ENCODE data around the gene GUSB. TPM values are rescaled to one million over a fixed set of nuclear protein-coding genes. Genes with fewer than 3 reads are reported as not detected.

The GUSB gene
- total and polyA plus RNA-seq, 2 experiments from 2014 or later = 33.6 to 47.0 TPM

GRCh38 chr7:65951837-65952578, 30.0 kb downstream of the GUSB start:
- H3K27me3 ChIP-seq (ENCODE audit: insufficient read depth) = no peaks in the 10 kb centered on the region
- H3K27ac Mint-ChIP-seq = no peak overlapping the region
- no peak overlapping the region for H3K4me2 ChIP-seq
- no peak overlapping the region for H2AFZ ChIP-seq
- H3K4me1 Mint-ChIP-seq = no peaks in the 10 kb centered on the region
- H3K27me3 Mint-ChIP-seq (ENCODE audit: insufficient read depth, low read depth, poor library complexity) = no peaks in the 10 kb centered on the region
- peaks cover 11% of the 10 kb centered on the region for H3K36me3 ChIP-seq (ENCODE audit: insufficient read depth)
- no peak overlapping the region for H3K27ac ChIP-seq (ENCODE audit: low read depth)
- H3K79me2 ChIP-seq (replicated peaks; ENCODE audit: insufficient read depth) = no peaks in the 10 kb centered on the region
- H3K36me3 Mint-ChIP-seq (ENCODE audit: low read depth) = peaks cover 18% of the 10 kb centered on the region; the same call in 2 of the 3 replicates
- H3K9me2 ChIP-seq (ENCODE audit: insufficient read depth) = no peaks in the 10 kb centered on the region
- no peaks in the 10 kb centered on the region for H3K9me3 Mint-ChIP-seq
- no peaks in the 10 kb centered on the region for H3K4me1 ChIP-seq (ENCODE audit: insufficient read depth)
- ATAC-seq = no peak
- H3K4me3 Mint-ChIP-seq = no peak overlapping the region
- no peak overlapping the region for H3K4me3 ChIP-seq
- no peak for TF ChIP-seq POLR2AphosphoS5 (IDR thresholded peaks at IDR 0.05; ENCODE audit: low read depth)
- TF ChIP-seq CREB1 (CRISPR knock-in tag; IDR thresholded peaks at IDR 0.05; ENCODE audit: low read depth) = no peak
- TF ChIP-seq JUNB (IDR thresholded peaks at IDR 0.05; ENCODE audit: unreplicated experiment) = no peak
- TF ChIP-seq CTCF (conservative IDR thresholded peaks at IDR 0.05; ENCODE audit: low read depth in 2 of 2) = no peak
- no peak for TF ChIP-seq ZNF331 (CRISPR knock-in tag; IDR thresholded peaks at IDR 0.05; ENCODE audit: low read depth)
- no peaks in the 10 kb centered on the region for H3F3A ChIP-seq (replicated peaks; ENCODE audit: low read depth)
- no peak for DNase-seq (ENCODE audit: low spot score)
- peaks cover 5% of the 10 kb centered on the region; the same call in 1 of the 2 replicates for H4K20me1 ChIP-seq (replicated peaks; ENCODE audit: insufficient read depth)

- H2AFZ ChIP-seq = no peak overlapping the region
- H3K4me3 ChIP-seq = no peak overlapping the region
- H3K4me1 ChIP-seq (ENCODE audit: insufficient read depth) = no peaks in the 10 kb centered on the region
- H3K79me2 ChIP-seq (replicated peaks; ENCODE audit: insufficient read depth) = no peaks in the 10 kb centered on the region
- no peaks in the 10 kb centered on the region for H3K36me3 Mint-ChIP-seq (ENCODE audit: low read depth)
- H3K27ac ChIP-seq (ENCODE audit: low read depth) = no peak overlapping the region
- no peak overlapping the region for H3K27ac Mint-ChIP-seq
- H3K4me2 ChIP-seq = no peak overlapping the region
- no peaks in the 10 kb centered on the region for H3K9me3 Mint-ChIP-seq
- peaks cover 8% of the 10 kb centered on the region; the same call in 1 of the 2 replicates for H4K20me1 ChIP-seq (replicated peaks; ENCODE audit: insufficient read depth)
- H3K4me1 Mint-ChIP-seq = no peaks in the 10 kb centered on the region
- H3K9me2 ChIP-seq (ENCODE audit: insufficient read depth) = no peaks in the 10 kb centered on the region
- no peak for DNase-seq (ENCODE audit: low spot score)
- no peaks in the 10 kb centered on the region for H3K27me3 ChIP-seq (ENCODE audit: insufficient read depth)
- H3K36me3 ChIP-seq (ENCODE audit: insufficient read depth) = no peaks in the 10 kb centered on the region
- no peaks in the 10 kb centered on the region for H3K27me3 Mint-ChIP-seq (ENCODE audit: insufficient read depth, low read depth, poor library complexity)
- H3F3A ChIP-seq (replicated peaks; ENCODE audit: low read depth) = no peaks in the 10 kb centered on the region
- H3K4me3 Mint-ChIP-seq = no peak overlapping the region
- no peak for ATAC-seq
- TF ChIP-seq ETS1 (IDR thresholded peaks at IDR 0.05) (no peak), CTCF (conservative IDR thresholded peaks at IDR 0.05; ENCODE audit: low read depth in 2 of 2) (no peak), EZH2 (IDR thresholded peaks at IDR 0.05; ENCODE audit: low read depth, unreplicated experiment) (no peak), NANOG (IDR thresholded peaks at IDR 0.05; ENCODE audit: borderline replicate concordance) (no peak), ZNF114 (CRISPR knock-in tag; IDR thresholded peaks at IDR 0.05) (no peak), CREB1 (CRISPR knock-in tag; IDR thresholded peaks at IDR 0.05; ENCODE audit: low read depth) (no peak), ZNF462 (CRISPR knock-in tag; IDR thresholded peaks at IDR 0.05) (no peak)
These were observed 35.1 kb downstream of the GUSB start for GRCh38 chr7:65946904-65947303.

Measured in GM23338 (cell line).